A549 (cell line): Measurements from ENCODE around the gene CCNYL1. TPM values are rescaled to one million over a fixed set of nuclear protein-coding genes. Genes with fewer than 3 reads are reported as not detected.
"Not testable (repeated sequence)": the region's sequence is repeated elsewhere in the genome, so short reads cannot be mapped to it uniquely, and the experiment has no call there.

ENCODE experiments used
- ATAC-seq, 2 experiments: fragments of 200-7000 bp in 1 of 2; fragments of >200 bp in 1 of 2; cut with Nextera tagmentation in 1 of 2; cut with Tn5 transposase in 1 of 2; 3 replicates each; pipeline versions ENCODE4 v1.8.0 to v1.9.1; 2018 to 2020; ENCODE audit warnings: mild to moderate bottlenecking in 1 of 2, moderate library complexity in 1 of 2
- CTCF ChIA-PET: fragments of 300-600 bp; sonication (Branson Sonifier 250); formaldehyde crosslinking; extraction: SDS; loops from one replicate; lab custom pipeline; 2021; ENCODE audit warnings: antibody characterized with exemption, inconsistent platforms; lab: Yijun Ruan, JAX
- POLR2A ChIA-PET: fragments of 350-600 bp; formaldehyde crosslinking; extraction: SDS; loops from one replicate; lab custom pipeline; 2021; ENCODE audit warnings: antibody characterized with exemption, inconsistent platforms; lab: Yijun Ruan, JAX
- DNase-seq, 2 experiments: peaks; one replicate each; pipeline versions ENCODE4 v3.0.0 to v3.0.0-alpha.2; 2011 to 2016; ENCODE audit warnings: low read depth in 1 of 2, low spot score in 1 of 2
- FAIRE-seq: peaks from 2 replicates; lab custom pipeline; 2011; peaks lifted over from hg19 to GRCh38; lab: Jason Lieb, UNC
- H3K27ac ChIP-seq, 2 experiments: fragments of >200 bp; sonication (Bioruptor Twin); formaldehyde crosslinking; 3 replicates each; pipeline ENCODE4 v1.5.1; 2016 to 2017
- H3K4me1 ChIP-seq: fragments of >200 bp; sonication (Bioruptor Twin); formaldehyde crosslinking; 3 replicates; pipeline ENCODE4 v1.6.1; 2016
- H3K4me2 ChIP-seq: fragments of >200 bp; sonication (Bioruptor Twin); formaldehyde crosslinking; 3 replicates; pipeline ENCODE4 v1.6.1; 2016
- H3K4me3 ChIP-seq: fragments of >200 bp; sonication (Bioruptor Twin); formaldehyde crosslinking; 3 replicates; pipeline ENCODE4 v1.5.1; 2016
- H3K9me3 ChIP-seq: fragments of >200 bp; sonication (Bioruptor Twin); formaldehyde crosslinking; 3 replicates; pipeline ENCODE4 v1.6.1; 2016
- BCL3 ChIP-seq: fragments of >200 bp; sonication (Bioruptor Twin); formaldehyde crosslinking; IDR thresholded peaks from 3 replicates; pipeline ENCODE4 v1.6.1; 2016
- BHLHE40 ChIP-seq: IDR thresholded peaks from 2 replicates; pipeline ENCODE4 v1.6.1; 2012; ENCODE audit warnings: low read depth, low read length, inconsistent platforms
- CHD2 ChIP-seq: fragments of 150-350 bp; IDR thresholded peaks from 2 replicates; pipeline ENCODE4 v1.6.1; 2014; ENCODE audit warnings: low read length; ENCODE audit not compliant: partially characterized antibody
- GATA3 ChIP-seq: IDR thresholded peaks from 2 replicates; pipeline ENCODE4 v1.6.1; 2012; ENCODE audit warnings: borderline replicate concordance
- HES2 ChIP-seq: fragments of >200 bp; sonication (Bioruptor Twin); formaldehyde crosslinking; IDR thresholded peaks from 2 replicates; pipeline ENCODE4 v1.6.1; 2016
- HEYL ChIP-seq: fragments of 250-450 bp; sonication (Bioruptor Pico); IDR thresholded peaks from 2 replicates; pipeline ENCODE4 v1.8.0; 2021; ENCODE audit warnings: mild to moderate bottlenecking, moderate library complexity
- HMGXB4 ChIP-seq: fragments of 250-450 bp; sonication (Bioruptor Pico); IDR thresholded peaks from 2 replicates; pipeline ENCODE4 v1.5.0; 2021; ENCODE audit warnings: mild to moderate bottlenecking, moderate library complexity, borderline replicate concordance
- HOXB13 ChIP-seq: fragments of 250-450 bp; sonication (Bioruptor Pico); IDR thresholded peaks from 2 replicates; pipeline ENCODE4 v1.5.0; 2020; ENCODE audit warnings: low read depth, mild to moderate bottlenecking, moderate library complexity
- KDM1A ChIP-seq: fragments of 200-600 bp; sonication (generic); IDR thresholded peaks from 2 replicates; pipeline ENCODE4 v1.6.1; 2016; ENCODE audit warnings: low read depth, mild to moderate bottlenecking
- KDM5A ChIP-seq: fragments of 200-600 bp; sonication (generic); IDR thresholded peaks from 2 replicates; pipeline ENCODE4 v1.6.1; 2016; ENCODE audit warnings: antibody characterized with exemption, mild to moderate bottlenecking
- NR3C1 ChIP-seq: fragments of >200 bp; sonication (Bioruptor Twin); formaldehyde crosslinking; IDR thresholded peaks from 3 replicates; pipeline ENCODE4 v1.6.1; 2017
- PHF8 ChIP-seq: fragments of 200-600 bp; sonication (generic); IDR thresholded peaks from 2 replicates; pipeline ENCODE4 v1.6.1; 2016; ENCODE audit warnings: low read depth, mild to moderate bottlenecking, antibody characterized with exemption, moderate library complexity, borderline replicate concordance
- TFCP2L1 ChIP-seq: fragments of 250-450 bp; sonication (Bioruptor Pico); IDR thresholded peaks from 2 replicates; pipeline ENCODE4 v1.5.0; 2021; ENCODE audit warnings: mild to moderate bottlenecking
- WGBS: methylation state at CpG from one replicate; pipeline ENCODE4 v1.1.6; 2017; ENCODE audit errors: missing lambda C conversion rate; 5-methylcytosine and 5-hydroxymethylcytosine counted together
- polyA plus RNA-seq, 4 experiments: library from polyadenylated mRNA; depleted of rRNA in 3 of 4; stranded (reverse); fragments of >200 nt; fragmentation: RNase III in 1 of 4; extraction: RNeasy Plus Mini Kit Qiagen cat#74134 plus additional on column Dnase treatment in 1 of 4; gene quantifications; 2 replicates in 3 of 4; 3 replicates in 1 of 4; pipeline ENCODE4 v1.2.3, GENCODE V29; 2011 to 2017

Gene CCNYL1
- polyA plus RNA-seq, 2 of the 4 experiments (the other 2 are of a cell fraction): 16.9 to 31.6 TPM

- Histone ChIP-seq H3K4me2 (peak overlapping the region; percentile 73), H3K27ac (peak overlapping the region; percentile 84 to 87), H3K4me3 (no peak overlapping the region), H3K4me1 (peaks cover 54% of the 10 kb centered on the region), H3K9me3 (no peaks in the 10 kb centered on the region)
- ChIA-PET POLR2A (interaction anchor here (1.8 kb wide), 1 partner anchor 38 kb away, joined by 6 read pairs; the partner anchor contains the start of gene CCNYL1), CTCF (interaction anchor here (0.9 to 11.4 kb wide), 7 partner anchors 11 to 325 kb away, joined by 4 to 202 read pairs (median 67); partner anchors contain the start of genes FZD5 and METTL21A)
- ATAC-seq (peak; percentile 2 to 8; a peak in 3 of 6 replicates), FAIRE-seq (no peak), DNase-seq (no peak)
- TF ChIP-seq GATA3: no peak
- no peak for TF ChIP-seq HES2
- no peak for TF ChIP-seq BHLHE40
- TF ChIP-seq BCL3: no peak
Measured at GRCh38 chr2:207748993-207749392, 37.6 kb downstream of the CCNYL1 start.

- no peak for FAIRE-seq
- ChIA-PET CTCF (interaction anchor here (0.6 to 11.4 kb wide), 8 partner anchors 10 to 324 kb away, joined by 3 to 202 read pairs (median 66); partner anchors contain the start of genes FZD5 and METTL21A), POLR2A (no interaction called here)
- Histone ChIP-seq H3K4me3 (no peak overlapping the region), H3K27ac (peak overlapping the region in 1 of 2 experiments; percentile 57; a peak in 3 of 6 replicates), H3K4me1 (peaks cover 54% of the 10 kb centered on the region), H3K9me3 (no peaks in the 10 kb centered on the region), H3K4me2 (peak overlapping the region; percentile 37)
- TF ChIP-seq HEYL (no peak), CHD2 (no peak), HMGXB4 (CRISPR knock-in tag) (no peak), TFCP2L1 (CRISPR knock-in tag) (no peak)
- 56% methylated on average over 2 of the region's 2 CpGs for WGBS
- no peak for DNase-seq
- no peak for ATAC-seq
Measured at GRCh38 chr2:207749873-207750272, 38.4 kb downstream of the CCNYL1 start.

- no peak for FAIRE-seq
- H3K4me3 ChIP-seq: no peak overlapping the region
- POLR2A ChIA-PET: no interaction called here
- H3K27ac ChIP-seq: peak overlapping the region in 1 of 2 experiments; percentile 57; a peak in 3 of 6 replicates
- CTCF ChIA-PET: interaction anchor here (0.6 to 11.4 kb wide), 7 partner anchors 17 to 323 kb away, joined by 3 to 202 read pairs (median 64); partner anchors contain the start of genes FZD5 and METTL21A
- ATAC-seq: no peak
- WGBS: 92% methylated on average over 7 of the region's 7 CpGs
- no peaks in the 10 kb centered on the region for H3K9me3 ChIP-seq
- H3K4me2 ChIP-seq: peak overlapping the region; percentile 37
- no peak for DNase-seq
- H3K4me1 ChIP-seq: peaks cover 54% of the 10 kb centered on the region
- no peak for TF ChIP-seq KDM5A
- TF ChIP-seq KDM1A: no peak
- no peak for TF ChIP-seq HOXB13 (CRISPR knock-in tag)
Measured at GRCh38 chr2:207750345-207750744, 38.9 kb downstream of the CCNYL1 start.

GRCh38 chr2:207750876-207751275 is 39.4 kb downstream of the CCNYL1 start:
- Histone ChIP-seq H3K27ac (no peak overlapping the region), H3K4me2 (peak overlapping the region; percentile 37), H3K4me1 (peaks cover 52% of the 10 kb centered on the region), H3K4me3 (no peak overlapping the region), H3K9me3 (no peaks in the 10 kb centered on the region)
- ATAC-seq (no peak), FAIRE-seq (no peak), DNase-seq (no peak)
- 84% methylated on average over 2 of the region's 2 CpGs for WGBS
- no peak for TF ChIP-seq HES2
- TF ChIP-seq PHF8: no peak
- TF ChIP-seq NR3C1: no peak
- POLR2A ChIA-PET: no interaction called here
- CTCF ChIA-PET: interaction anchor here (1.1 to 11.4 kb wide), 6 partner anchors 17 to 323 kb away, joined by 3 to 202 read pairs (median 72); partner anchors contain the start of genes FZD5 and METTL21A

GRCh38 chr2:207753688-207754087 is 42.2 kb downstream of the CCNYL1 start:
- DNase-seq, H3K4me2 ChIP-seq, FAIRE-seq, H3K27ac ChIP-seq, H3K4me3 ChIP-seq, H3K9me3 ChIP-seq, POLR2A ChIA-PET, ATAC-seq: not testable (repeated sequence)
- peaks cover 27% of the 10 kb centered on the region for H3K4me1 ChIP-seq
- WGBS: 91% methylated on average over 2 of the region's 2 CpGs
- CTCF ChIA-PET: interaction anchor here (0.8 to 2.4 kb wide), 5 partner anchors 7 to 287 kb away, joined by 3 to 11 read pairs (median 4); no protein-coding TSS in a partner anchor
